ENCODE measurements around the gene TMBIM4. TPM values are rescaled to one million over a fixed set of nuclear protein-coding genes. Genes with fewer than 3 reads are reported as not detected.

TMBIM4 gene
- total and polyA plus RNA-seq, 10 of the 15 experiments (the other 5 are each of a cell fraction or from before 2014, with no cell fraction given) = 38.8 to 341 (median 82.8) TPM

DNA sequence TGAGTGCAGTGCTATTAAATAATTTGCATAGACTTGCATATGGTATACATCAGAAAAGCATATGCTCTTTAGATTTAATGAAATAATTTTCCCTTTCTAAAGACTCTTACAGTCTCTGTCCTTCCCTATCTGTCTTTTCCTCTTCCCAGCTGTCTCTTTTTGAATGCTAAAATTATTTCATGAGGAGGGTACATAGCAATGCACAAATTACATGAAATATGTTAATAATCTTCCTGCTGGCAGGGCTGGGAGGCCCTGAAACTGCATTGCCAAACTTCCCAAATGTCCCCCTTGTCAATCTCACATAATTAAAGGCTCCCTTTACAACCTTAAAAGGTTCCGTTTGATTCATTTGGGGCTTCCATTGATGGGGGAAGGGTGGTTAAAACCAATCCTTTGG lies 61.4 kb downstream of the TMBIM4 start:
- Histone ChIP-seq H4K20me1 (ENCODE audit: control insufficient read depth, insufficient read depth) (no peaks in the 10 kb centered on the region), H3K27ac (ENCODE audit: control insufficient read depth, insufficient read depth) (no peak overlapping the region), H3K9ac (ENCODE audit: control insufficient read depth, insufficient read depth, low read length) (no peak overlapping the region), H3K36me3 (ENCODE audit: control insufficient read depth in 2 of 2, insufficient read depth in 2 of 2, low read length in 1 of 2) (no peaks in the 10 kb centered on the region), H3K4me1 (ENCODE audit: control insufficient read depth, insufficient read depth, low read length) (no peaks in the 10 kb centered on the region), H3K4me2 (ENCODE audit: control insufficient read depth, insufficient read depth) (no peak overlapping the region), H2AFZ (ENCODE audit: control insufficient read depth, low read depth, low read length) (no peak overlapping the region), H3K9me3 (replicated peaks; ENCODE audit: control insufficient read depth, insufficient read depth, low read length) (no peaks in the 10 kb centered on the region), H3K27me3 (replicated peaks in 1 of 2; ENCODE audit: control insufficient read depth in 2 of 2, insufficient read depth in 2 of 2, low read length in 1 of 2) (no peaks in the 10 kb centered on the region), H3K79me2 (ENCODE audit: control insufficient read depth, insufficient read depth, low read length) (no peaks in the 10 kb centered on the region), H3K4me3 (no peak overlapping the region)
- no TSS peak for BruUV-seq (replicated peaks)
- ChIA-PET SMC1A (ENCODE audit: uncharacterized antibody, unreplicated experiment) (interaction anchor here (0.8 to 2.0 kb wide), 6 partner anchors 18 to 552 kb away, joined by 3 to 7 read pairs (median 6); no protein-coding TSS in a partner anchor), CTCF (interaction anchor here (0.8 to 6.2 kb wide), 14 partner anchors 8 to 552 kb away, joined by 3 to 37 read pairs (median 3); partner anchors contain the start of gene LLPH), RAD21 (ENCODE audit: unreplicated experiment) (interaction anchor here (0.6 to 3.4 kb wide), 5 partner anchors 21 to 552 kb away, joined by 3 to 22 read pairs (median 6); no protein-coding TSS in a partner anchor), POLR2A (no interaction called here)
- TF ChIP-seq MEF2B (IDR thresholded peaks at IDR 0.05; ENCODE audit: partially characterized antibody, poor library complexity, severe bottlenecking) (no peak), NR2C1 (IDR thresholded peaks at IDR 0.05) (no peak), TCF3 (IDR thresholded peaks at IDR 0.05; ENCODE audit: borderline replicate concordance, insufficient read depth, low read depth, low read length) (no peak), STAT3 (IDR thresholded peaks at IDR 0.05; ENCODE audit: low read depth, low read length) (no peak), RAD51 (IDR thresholded peaks at IDR 0.05) (no peak), RB1 (IDR thresholded peaks at IDR 0.05; ENCODE audit: borderline replicate concordance) (no peak), TCF12 (IDR thresholded peaks at IDR 0.05; ENCODE audit: low read depth, low read length) (no peak), SMAD1 (IDR thresholded peaks at IDR 0.05; ENCODE audit: low read depth, partially characterized antibody) (no peak), SMARCA5 (IDR thresholded peaks at IDR 0.05) (no peak), MYC (IDR thresholded peaks at IDR 0.05; ENCODE audit: insufficient read depth, insufficient read length, insufficient replicate concordance, low read length, severe bottlenecking) (no peak), HDGF (IDR thresholded peaks at IDR 0.05) (no peak), GATAD2B (conservative IDR thresholded peaks at IDR 0.05; ENCODE audit: low read depth) (no peak), SIN3A (IDR thresholded peaks at IDR 0.05; ENCODE audit: low read depth, low read length) (no peak), GABPA (IDR thresholded peaks at IDR 0.05; ENCODE audit: low read depth) (no peak), NBN (IDR thresholded peaks at IDR 0.05) (no peak), NFIC (IDR thresholded peaks at IDR 0.05; ENCODE audit: low read depth, low read length) (no peak)
- TF ChIP-seq, protein P1, sequence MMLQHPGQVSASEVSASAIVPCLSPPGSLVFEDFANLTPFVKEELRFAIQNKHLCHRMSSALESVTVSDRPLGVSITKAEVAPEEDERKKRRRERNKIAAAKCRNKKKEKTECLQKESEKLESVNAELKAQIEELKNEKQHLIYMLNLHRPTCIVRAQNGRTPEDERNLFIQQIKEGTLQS (IDR thresholded peaks at IDR 0.05; ENCODE audit: borderline replicate concordance, extremely low read depth, low read depth, low read length) = no peak
- TF ChIP-seq, protein P2, sequence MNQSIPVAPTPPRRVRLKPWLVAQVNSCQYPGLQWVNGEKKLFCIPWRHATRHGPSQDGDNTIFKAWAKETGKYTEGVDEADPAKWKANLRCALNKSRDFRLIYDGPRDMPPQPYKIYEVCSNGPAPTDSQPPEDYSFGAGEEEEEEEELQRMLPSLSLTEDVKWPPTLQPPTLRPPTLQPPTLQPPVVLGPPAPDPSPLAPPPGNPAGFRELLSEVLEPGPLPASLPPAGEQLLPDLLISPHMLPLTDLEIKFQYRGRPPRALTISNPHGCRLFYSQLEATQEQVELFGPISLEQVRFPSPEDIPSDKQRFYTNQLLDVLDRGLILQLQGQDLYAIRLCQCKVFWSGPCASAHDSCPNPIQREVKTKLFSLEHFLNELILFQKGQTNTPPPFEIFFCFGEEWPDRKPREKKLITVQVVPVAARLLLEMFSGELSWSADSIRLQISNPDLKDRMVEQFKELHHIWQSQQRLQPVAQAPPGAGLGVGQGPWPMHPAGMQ (IDR thresholded peaks at IDR 0.05; ENCODE audit: borderline replicate concordance) = no peak
- TF ChIP-seq, protein P3, sequence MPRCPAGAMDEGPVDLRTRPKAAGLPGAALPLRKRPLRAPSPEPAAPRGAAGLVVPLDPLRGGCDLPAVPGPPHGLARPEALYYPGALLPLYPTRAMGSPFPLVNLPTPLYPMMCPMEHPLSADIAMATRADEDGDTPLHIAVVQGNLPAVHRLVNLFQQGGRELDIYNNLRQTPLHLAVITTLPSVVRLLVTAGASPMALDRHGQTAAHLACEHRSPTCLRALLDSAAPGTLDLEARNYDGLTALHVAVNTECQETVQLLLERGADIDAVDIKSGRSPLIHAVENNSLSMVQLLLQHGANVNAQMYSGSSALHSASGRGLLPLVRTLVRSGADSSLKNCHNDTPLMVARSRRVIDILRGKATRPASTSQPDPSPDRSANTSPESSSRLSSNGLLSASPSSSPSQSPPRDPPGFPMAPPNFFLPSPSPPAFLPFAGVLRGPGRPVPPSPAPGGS (IDR thresholded peaks at IDR 0.05; ENCODE audit: borderline replicate concordance, insufficient read depth, low read depth, low read length, poor library complexity, severe bottlenecking) = no peak
- no peak for DNase-seq (ENCODE audit: low read depth, low spot score)
- 100% methylated on average over 1 of the region's 1 CpG for WGBS (ENCODE audit: insufficient coverage, insufficient replicate concordance, low lambda C conversion rate, missing lambda C conversion rate)
- in situ Hi-C loops (cut with MboI) = loop anchor here (5.0 to 10.0 kb wide), 3 partner anchors 551 to 1214 kb away; no protein-coding TSS in a partner anchor
- FAIRE-seq = no peak
- ATAC-seq = no peak
- intact Hi-C loops (cut with micrococcal nuclease; ENCODE audit: unreplicated experiment) = loop anchor here (5.0 kb wide), 2 partner anchors 156 to 299 kb away; no protein-coding TSS in a partner anchor

Measured in GM12878 (cell line).